Keratinocyte (primary cell): Measurements from ENCODE around the gene NEB. TPM values are rescaled to one million over a fixed set of nuclear protein-coding genes. Genes with fewer than 3 reads are reported as not detected.

Source experiments
- DNase-seq: peaks from one replicate; pipeline ENCODE4 v3.0.0-alpha.2; 2011; ENCODE audit warnings: low read depth, missing footprints, low spot score
- FAIRE-seq: peaks from 2 replicates; lab custom pipeline; 2011; peaks lifted over from hg19 to GRCh38; lab: Jason Lieb, UNC
- H2AFZ ChIP-seq: 2 replicates; pipeline ENCODE4 v1.6.0; 2012; ENCODE audit warnings: low read length, control low read depth, inconsistent platforms; ENCODE audit not compliant: control insufficient read depth
- H3K27ac ChIP-seq: 2 replicates; pipeline ENCODE4 v1.5.1; 2011; ENCODE audit warnings: low read length; ENCODE audit not compliant: control insufficient read depth, insufficient read depth
- H3K27me3 ChIP-seq: 3 replicates; pipeline ENCODE4 v1.6.0; 2011; ENCODE audit warnings: low read length; ENCODE audit not compliant: control insufficient read depth, insufficient read depth; ENCODE audit errors: extremely low read depth
- H3K36me3 ChIP-seq, 2 experiments: 2 replicates in 1 of 2; 3 replicates in 1 of 2; pipeline ENCODE4 v1.5.1; 2011; ENCODE audit warnings: low read length in 2 of 2, mild to moderate bottlenecking in 1 of 2; ENCODE audit not compliant: control insufficient read depth in 2 of 2, insufficient read depth in 2 of 2; ENCODE audit errors: extremely low read depth in 1 of 2
- H3K4me1 ChIP-seq: 3 replicates; pipeline ENCODE4 v1.5.1; 2011; ENCODE audit warnings: low read length; ENCODE audit not compliant: control insufficient read depth, insufficient read depth; ENCODE audit errors: extremely low read depth
- H3K4me2 ChIP-seq: 3 replicates; pipeline ENCODE4 v1.6.0; 2011; ENCODE audit warnings: low read depth, low read length; ENCODE audit not compliant: control insufficient read depth, insufficient read depth; ENCODE audit errors: extremely low read depth
- H3K4me3 ChIP-seq, 3 experiments: fragments of 200-600 bp in 1 of 3; sonication (generic) in 1 of 3; 2 replicates in 2 of 3; 3 replicates in 1 of 3; pipeline ENCODE4 v1.5.1; 2011 to 2016; ENCODE audit warnings: low read length in 3 of 3, mild to moderate bottlenecking in 3 of 3, control low read depth in 2 of 3, inconsistent platforms in 1 of 3, low read depth in 1 of 3, mixed read lengths in 1 of 3, mixed run types in 1 of 3, moderate library complexity in 1 of 3; ENCODE audit not compliant: control insufficient read depth in 2 of 3, insufficient read depth in 2 of 3; ENCODE audit errors: extremely low read depth in 1 of 3
- H3K79me2 ChIP-seq: 2 replicates; pipeline ENCODE4 v1.6.0; 2012; ENCODE audit warnings: low read length; ENCODE audit not compliant: control insufficient read depth, insufficient read depth
- H3K9ac ChIP-seq: 3 replicates; pipeline ENCODE4 v1.6.0; 2011; ENCODE audit warnings: low read length; ENCODE audit not compliant: control insufficient read depth, insufficient read depth; ENCODE audit errors: extremely low read depth
- H3K9me1 ChIP-seq: 3 replicates; pipeline ENCODE4 v1.6.0; 2011; ENCODE audit warnings: low read length; ENCODE audit not compliant: control insufficient read depth, insufficient read depth; ENCODE audit errors: extremely low read depth
- H3K9me3 ChIP-seq: 2 replicates; pipeline ENCODE4 v1.5.1; 2012; ENCODE audit warnings: low read depth, low read length; ENCODE audit not compliant: control insufficient read depth
- H4K20me1 ChIP-seq: 3 replicates; pipeline ENCODE4 v1.6.0; 2011; ENCODE audit warnings: low read length; ENCODE audit not compliant: control insufficient read depth, insufficient read depth; ENCODE audit errors: extremely low read depth
- EZH2 ChIP-seq: IDR thresholded peaks from one replicate; pipeline ENCODE4 v1.6.1; 2012; ENCODE audit warnings: inconsistent platforms, mild to moderate bottlenecking, low read length, moderate library complexity
- dilution Hi-C: fragments of 300-500 bp; cut with MboI; formaldehyde crosslinking; loops from one replicate; pipeline ENCODE4 v1.7.0; 2020; ENCODE audit warnings: low sequenced_read_pairs; ENCODE audit not compliant: extremely low pct_ligation_motif_present
- polyA plus RNA-seq, 5 experiments: library from polyadenylated mRNA; depleted of rRNA in 3 of 5; stranded (reverse) in 3 of 5; stranded (forward) in 1 of 5; unstranded in 1 of 5; fragments of >200 nt; gene quantifications; 1 replicate in 1 of 5; 2 replicates in 3 of 5; 3 replicates in 1 of 5; pipeline versions ENCODE4 v1.2.1 to v1.2.3, GENCODE V29; 2011 to 2012; ENCODE audit warnings: missing spikeins in 2 of 5, low read depth in 1 of 5, low replicate concordance in 1 of 5
- TF ChIP-seq, protein P1 (sequence below), 3 experiments: IDR thresholded peaks in 1 of 3; conservative IDR thresholded peaks in 1 of 3; optimal IDR thresholded peaks in 1 of 3; 2 replicates in 2 of 3; 3 replicates in 1 of 3; pipeline versions ENCODE3 to v1.5.1; 2011; ENCODE audit warnings: low read length in 3 of 3, mild to moderate bottlenecking in 3 of 3, moderate library complexity in 2 of 3, control low read depth in 1 of 3, inconsistent platforms in 1 of 3; ENCODE audit not compliant: insufficient read depth in 2 of 3; ENCODE audit errors: extremely low read depth in 1 of 3

NEB gene
- polyA plus RNA-seq, 1 donor (not counting 4 experiments of a cell fraction or from before 2014, with no cell fraction given): 0.67 TPM

- H4K20me1 ChIP-seq: no peaks in the 10 kb centered on the region
- H3K9ac ChIP-seq: no peak overlapping the region
- H3K9me1 ChIP-seq: no peaks in the 10 kb centered on the region
- H3K36me3 ChIP-seq: no peaks in the 10 kb centered on the region
- no peak overlapping the region for H3K27ac ChIP-seq
- TF ChIP-seq, protein P1, sequence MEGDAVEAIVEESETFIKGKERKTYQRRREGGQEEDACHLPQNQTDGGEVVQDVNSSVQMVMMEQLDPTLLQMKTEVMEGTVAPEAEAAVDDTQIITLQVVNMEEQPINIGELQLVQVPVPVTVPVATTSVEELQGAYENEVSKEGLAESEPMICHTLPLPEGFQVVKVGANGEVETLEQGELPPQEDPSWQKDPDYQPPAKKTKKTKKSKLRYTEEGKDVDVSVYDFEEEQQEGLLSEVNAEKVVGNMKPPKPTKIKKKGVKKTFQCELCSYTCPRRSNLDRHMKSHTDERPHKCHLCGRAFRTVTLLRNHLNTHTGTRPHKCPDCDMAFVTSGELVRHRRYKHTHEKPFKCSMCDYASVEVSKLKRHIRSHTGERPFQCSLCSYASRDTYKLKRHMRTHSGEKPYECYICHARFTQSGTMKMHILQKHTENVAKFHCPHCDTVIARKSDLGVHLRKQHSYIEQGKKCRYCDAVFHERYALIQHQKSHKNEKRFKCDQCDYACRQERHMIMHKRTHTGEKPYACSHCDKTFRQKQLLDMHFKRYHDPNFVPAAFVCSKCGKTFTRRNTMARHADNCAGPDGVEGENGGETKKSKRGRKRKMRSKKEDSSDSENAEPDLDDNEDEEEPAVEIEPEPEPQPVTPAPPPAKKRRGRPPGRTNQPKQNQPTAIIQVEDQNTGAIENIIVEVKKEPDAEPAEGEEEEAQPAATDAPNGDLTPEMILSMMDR (optimal IDR thresholded peaks at IDR 0.05 in 1 of 3, IDR thresholded peaks at IDR 0.05 in 1 of 3, conservative IDR thresholded peaks at IDR 0.05 in 1 of 3; ENCODE audit: extremely low read depth in 1 of 3, insufficient read depth in 2 of 3, low read length in 3 of 3): no peak
- no peak for TF ChIP-seq EZH2
- no peaks in the 10 kb centered on the region for H3K27me3 ChIP-seq
- DNase-seq (no peak), FAIRE-seq (no peak)
- no peaks in the 10 kb centered on the region for H3K4me1 ChIP-seq
- H3K4me3 ChIP-seq: no peak overlapping the region
- no peaks in the 10 kb centered on the region for H3K79me2 ChIP-seq
- H3K9me3 ChIP-seq: no peaks in the 10 kb centered on the region
- dilution Hi-C loops: no loop called here
- H2AFZ ChIP-seq: no peak overlapping the region
- no peak overlapping the region for H3K4me2 ChIP-seq
Measured at GRCh38 chr2:151575338-151575737, 158.9 kb downstream of the NEB start.

DNA sequence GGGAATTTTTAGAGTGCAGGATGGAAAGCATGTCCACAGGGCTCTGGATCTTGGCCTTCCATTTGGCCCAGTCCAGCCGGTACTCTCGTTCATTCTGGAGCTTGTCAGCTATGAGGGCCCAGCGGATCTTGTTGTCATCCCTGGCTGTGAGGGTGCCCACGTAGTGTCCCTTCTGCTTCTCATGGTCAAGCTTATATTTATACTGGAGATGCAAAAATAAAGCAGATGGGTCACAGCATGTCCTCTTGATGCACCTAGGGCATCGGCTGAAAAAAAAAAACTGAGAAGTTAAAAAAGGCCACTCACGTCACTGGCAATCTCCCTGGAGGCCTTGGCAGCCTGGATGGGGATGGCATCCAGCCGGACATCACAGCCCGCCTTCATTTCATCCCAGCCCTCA, 164.1 kb downstream of the NEB start:
- TF ChIP-seq, protein P1 (optimal IDR thresholded peaks at IDR 0.05 in 1 of 3, IDR thresholded peaks at IDR 0.05 in 1 of 3, conservative IDR thresholded peaks at IDR 0.05 in 1 of 3; ENCODE audit: extremely low read depth in 1 of 3, insufficient read depth in 2 of 3, low read length in 3 of 3): no peak
- TF ChIP-seq EZH2: no peak
- no peak overlapping the region for H3K9ac ChIP-seq
- H3K4me3 ChIP-seq: no peak overlapping the region
- dilution Hi-C loops: no loop called here
- FAIRE-seq (no peak), DNase-seq (no peak)
- no peaks in the 10 kb centered on the region for H3K4me1 ChIP-seq
- no peaks in the 10 kb centered on the region for H3K36me3 ChIP-seq
- H4K20me1 ChIP-seq: no peaks in the 10 kb centered on the region
- no peaks in the 10 kb centered on the region for H3K27me3 ChIP-seq
- H3K9me3 ChIP-seq: no peaks in the 10 kb centered on the region
- no peaks in the 10 kb centered on the region for H3K79me2 ChIP-seq
- H2AFZ ChIP-seq: no peak overlapping the region
- no peaks in the 10 kb centered on the region for H3K9me1 ChIP-seq
- no peak overlapping the region for H3K27ac ChIP-seq
- no peak overlapping the region for H3K4me2 ChIP-seq
